ENCODE results near the gene RAP2A.

Gene RAP2A

GRCh38 chr13:97506511-97506910, 72.5 kb downstream of the RAP2A start:
- no peak for TF ChIP-seq GATA2 (IDR thresholded peaks at IDR 0.05; ENCODE audit: low read depth, low read length)
- TF ChIP-seq GATA3 (IDR thresholded peaks at IDR 0.05; ENCODE audit: low read depth, low read length), result no peak

GRCh38 chr13:97512732-97513131, 78.8 kb downstream of the RAP2A start:
- no peak for TF ChIP-seq GATA2 (IDR thresholded peaks at IDR 0.05; ENCODE audit: low read depth, low read length)
- no peak for TF ChIP-seq GATA3 (IDR thresholded peaks at IDR 0.05; ENCODE audit: low read depth, low read length)

DNA sequence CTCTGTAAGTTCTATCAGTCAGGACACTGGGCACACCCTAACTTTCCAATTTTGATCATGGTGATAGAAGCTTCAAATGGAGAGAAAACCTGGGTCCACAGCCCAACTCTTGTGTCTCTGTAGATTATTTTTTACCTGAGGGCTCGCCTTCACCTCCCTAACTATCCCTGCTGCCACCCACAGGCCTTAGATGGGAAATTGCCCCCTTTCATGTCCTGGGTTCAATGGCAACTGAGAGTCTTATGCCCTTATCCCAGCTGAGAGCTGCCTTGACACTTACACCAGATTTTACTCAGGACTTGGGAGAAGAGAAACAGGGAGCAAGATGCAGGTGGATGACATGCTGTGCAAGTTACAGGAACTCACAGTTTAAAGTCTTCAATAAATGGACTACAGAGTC, 81.7 kb downstream of the RAP2A start:
- TF ChIP-seq GATA3 (IDR thresholded peaks at IDR 0.05; ENCODE audit: low read depth, low read length), result no peak
- TF ChIP-seq GATA2 (IDR thresholded peaks at IDR 0.05; ENCODE audit: low read depth, low read length), result no peak

GRCh38 chr13:97517967-97518366, 84.0 kb downstream of the RAP2A start:
- TF ChIP-seq GATA2 (IDR thresholded peaks at IDR 0.05; ENCODE audit: low read depth, low read length) (no peak), GATA3 (IDR thresholded peaks at IDR 0.05; ENCODE audit: low read depth, low read length) (no peak)

Data from SH-SY5Y (cell line).